PC-3 (cell line): ENCODE measurements around the gene GALNT15.

Experiments
- EZH2 ChIP-seq: fragments of 300-600 bp; sonication (generic); IDR thresholded peaks from one replicate; pipeline ENCODE4 v1.6.1; 2017; ENCODE audit warnings: antibody characterized with exemption, mild to moderate bottlenecking, low read length; ENCODE audit not compliant: unreplicated experiment
- TF ChIP-seq, protein P1 (sequence below): fragments of 300-600 bp; sonication (generic); conservative IDR thresholded peaks from 2 replicates; pipeline ENCODE4 v1.5.1; 2017; ENCODE audit warnings: antibody characterized with exemption, low read depth, mild to moderate bottlenecking, low read length

- TF ChIP-seq, protein P1, sequence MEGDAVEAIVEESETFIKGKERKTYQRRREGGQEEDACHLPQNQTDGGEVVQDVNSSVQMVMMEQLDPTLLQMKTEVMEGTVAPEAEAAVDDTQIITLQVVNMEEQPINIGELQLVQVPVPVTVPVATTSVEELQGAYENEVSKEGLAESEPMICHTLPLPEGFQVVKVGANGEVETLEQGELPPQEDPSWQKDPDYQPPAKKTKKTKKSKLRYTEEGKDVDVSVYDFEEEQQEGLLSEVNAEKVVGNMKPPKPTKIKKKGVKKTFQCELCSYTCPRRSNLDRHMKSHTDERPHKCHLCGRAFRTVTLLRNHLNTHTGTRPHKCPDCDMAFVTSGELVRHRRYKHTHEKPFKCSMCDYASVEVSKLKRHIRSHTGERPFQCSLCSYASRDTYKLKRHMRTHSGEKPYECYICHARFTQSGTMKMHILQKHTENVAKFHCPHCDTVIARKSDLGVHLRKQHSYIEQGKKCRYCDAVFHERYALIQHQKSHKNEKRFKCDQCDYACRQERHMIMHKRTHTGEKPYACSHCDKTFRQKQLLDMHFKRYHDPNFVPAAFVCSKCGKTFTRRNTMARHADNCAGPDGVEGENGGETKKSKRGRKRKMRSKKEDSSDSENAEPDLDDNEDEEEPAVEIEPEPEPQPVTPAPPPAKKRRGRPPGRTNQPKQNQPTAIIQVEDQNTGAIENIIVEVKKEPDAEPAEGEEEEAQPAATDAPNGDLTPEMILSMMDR: no peak
- TF ChIP-seq EZH2: no peak
Observed at GRCh38 chr3:16252988-16253387, 78.5 kb downstream of the GALNT15 start.
